GM19397 (cell line): ENCODE measurements around the gene PALM2AKAP2.

Source experiments
- ATAC-seq: cut with Tn5 transposase; IDR thresholded peaks from one replicate; pipeline ENCODE4 v1.9.1; 2021; ENCODE audit warnings: mild to moderate bottlenecking, moderate library complexity; ENCODE audit not compliant: unreplicated experiment

PALM2AKAP2 gene

GRCh38 chr9:109771796-109772531 is 8.0 kb upstream of the PALM2AKAP2 start:
- ATAC-seq, result no peak

- no peak for ATAC-seq
Observed at GRCh38 chr9:109775516-109775915, 4.5 kb upstream of the PALM2AKAP2 start.

GRCh38 chr9:109776391-109776790 is 3.6 kb upstream of the PALM2AKAP2 start:
- ATAC-seq, result no peak

GRCh38 chr9:109780453-109781033 is 545 bp downstream of the PALM2AKAP2 start:
- ATAC-seq, result no peak

- ATAC-seq, result no peak
Observed at GRCh38 chr9:109781086-109781485, 1.1 kb downstream of the PALM2AKAP2 start.

- no peak for ATAC-seq
Observed at GRCh38 chr9:109781541-109782197, 1.7 kb downstream of the PALM2AKAP2 start.

GRCh38 chr9:109787735-109788134 is 7.7 kb downstream of the PALM2AKAP2 start:
- no peak for ATAC-seq

GRCh38 chr9:109789556-109789955 is 9.6 kb downstream of the PALM2AKAP2 start:
- ATAC-seq, result no peak

- ATAC-seq, result no peak
Observed at GRCh38 chr9:109789971-109790370, 10.0 kb downstream of the PALM2AKAP2 start.

GRCh38 chr9:109791003-109791677 is 11.1 kb downstream of the PALM2AKAP2 start:
- ATAC-seq, result no peak

GRCh38 chr9:109791747-109792146 is 11.7 kb downstream of the PALM2AKAP2 start:
- no peak for ATAC-seq

GRCh38 chr9:109792951-109793546 is 13.1 kb downstream of the PALM2AKAP2 start:
- no peak for ATAC-seq

- no peak for ATAC-seq
Observed at GRCh38 chr9:109793921-109794320, 13.9 kb downstream of the PALM2AKAP2 start.

GRCh38 chr9:109794361-109795012 is 14.5 kb downstream of the PALM2AKAP2 start:
- no peak for ATAC-seq

GRCh38 chr9:109795613-109796012 is 15.6 kb downstream of the PALM2AKAP2 start:
- no peak for ATAC-seq

GRCh38 chr9:109796078-109796477 is 16.1 kb downstream of the PALM2AKAP2 start:
- no peak for ATAC-seq

GRCh38 chr9:109797006-109797405 is 17.0 kb downstream of the PALM2AKAP2 start:
- no peak for ATAC-seq

GRCh38 chr9:109797509-109797908 is 17.5 kb downstream of the PALM2AKAP2 start:
- no peak for ATAC-seq

GRCh38 chr9:109799141-109799540 is 19.1 kb downstream of the PALM2AKAP2 start:
- ATAC-seq, result no peak

GRCh38 chr9:109799792-109800191 is 19.8 kb downstream of the PALM2AKAP2 start:
- no peak for ATAC-seq

GRCh38 chr9:109801484-109801883 is 21.5 kb downstream of the PALM2AKAP2 start:
- ATAC-seq, result no peak
